Measurements from ENCODE around the gene HAPLN2. TPM values are rescaled to one million over a fixed set of nuclear protein-coding genes. Genes with fewer than 3 reads are reported as not detected.

HAPLN2 gene
- total RNA-seq, 2 donors from 2014 or later = not detected

DNA sequence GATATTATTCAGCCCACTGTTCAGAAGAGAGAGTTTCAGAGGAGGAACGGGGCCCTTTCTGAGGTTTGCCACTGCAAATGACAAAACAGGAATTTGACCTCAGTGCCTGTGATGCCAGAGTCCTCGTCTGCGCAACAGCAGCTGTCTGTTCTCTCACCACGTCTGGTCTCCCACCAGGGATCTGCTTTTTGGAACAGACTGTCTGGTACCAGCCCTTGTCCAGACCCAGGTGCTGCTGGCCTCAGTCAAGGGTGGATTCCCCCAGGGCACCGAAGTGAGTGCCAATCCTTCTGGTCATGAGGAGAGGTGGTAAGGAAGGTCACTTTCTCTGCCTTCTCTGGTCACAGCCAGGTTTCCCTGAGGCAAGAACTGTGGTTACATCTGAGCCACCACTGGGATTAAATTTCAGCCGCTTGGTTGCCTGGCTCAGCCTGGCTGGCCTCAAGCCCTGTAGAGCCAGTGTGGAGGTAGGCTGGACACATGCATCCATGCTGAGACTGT lies 20.4 kb downstream of the HAPLN2 start:
- H3K4me3 Mint-ChIP-seq = no peak overlapping the region
- ATAC-seq = no peak
- H3K27ac Mint-ChIP-seq = no peak overlapping the region
- H3K27me3 Mint-ChIP-seq = peaks cover 51 to 65% of the 10 kb centered on the region in 2 donors
- DNase-seq (ENCODE audit: low spot score) = no peak
- no peaks in the 10 kb centered on the region for H3K36me3 Mint-ChIP-seq
- H3K9me3 Mint-ChIP-seq = peaks cover 4% of the 10 kb centered on the region
- peaks cover 23 to 25% of the 10 kb centered on the region in 2 donors for H3K4me1 Mint-ChIP-seq (ENCODE audit: low read depth in 2 of 2)

DNA sequence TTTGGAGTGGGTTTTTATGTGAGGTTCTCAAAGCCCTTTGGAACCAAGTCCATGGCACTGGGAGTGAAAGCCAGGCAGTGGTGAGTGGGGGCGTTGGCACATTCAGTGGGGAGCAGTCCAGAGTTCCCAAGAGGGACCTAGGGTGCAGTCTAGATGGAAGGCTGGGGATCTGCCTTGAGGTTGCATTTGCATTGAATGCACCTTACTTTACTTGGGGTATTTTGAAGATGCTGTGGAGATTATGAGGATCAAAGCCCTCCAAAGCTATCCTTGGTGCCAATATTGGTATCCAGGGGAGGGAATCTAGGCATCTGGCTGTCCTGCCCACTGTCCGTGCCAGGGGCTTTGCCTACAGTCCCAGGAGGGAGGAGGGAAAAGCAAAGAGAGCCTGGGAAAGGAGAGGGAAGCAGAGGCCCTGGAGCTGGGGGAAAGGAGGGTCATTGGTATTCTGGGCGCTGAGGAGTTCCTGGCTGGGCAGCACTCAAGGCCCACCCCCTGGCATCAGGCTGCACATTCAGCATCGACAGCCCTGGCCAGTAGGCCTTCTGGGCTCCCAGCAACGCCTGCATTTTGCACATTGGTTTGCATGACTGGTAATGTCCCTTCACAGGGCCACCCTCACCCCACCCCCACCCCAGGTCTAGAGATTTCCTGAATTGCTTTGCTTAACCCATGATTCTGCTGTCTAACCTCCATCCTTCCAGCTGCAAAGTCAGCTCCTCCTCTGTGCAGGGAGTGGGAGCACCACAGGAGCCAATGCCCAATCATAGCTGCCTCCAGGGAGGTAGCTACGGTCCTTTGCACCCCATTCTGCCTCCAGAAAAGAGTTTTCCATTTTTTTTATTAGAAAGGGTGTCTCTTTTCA lies 21.9 kb downstream of the HAPLN2 start:
- DNase-seq (ENCODE audit: low spot score) (no peak), ATAC-seq (no peak)
- H3K36me3 Mint-ChIP-seq = no peaks in the 10 kb centered on the region
- H3K27ac Mint-ChIP-seq = no peak overlapping the region
- H3K27me3 Mint-ChIP-seq = peaks cover 60 to 71% of the 10 kb centered on the region in 2 donors
- H3K4me1 Mint-ChIP-seq (ENCODE audit: low read depth in 2 of 2) = peaks cover 25 to 27% of the 10 kb centered on the region in 2 donors
- peak overlapping the region; percentile 45 for H3K4me3 Mint-ChIP-seq
- H3K9me3 Mint-ChIP-seq = peaks cover 4% of the 10 kb centered on the region

DNA sequence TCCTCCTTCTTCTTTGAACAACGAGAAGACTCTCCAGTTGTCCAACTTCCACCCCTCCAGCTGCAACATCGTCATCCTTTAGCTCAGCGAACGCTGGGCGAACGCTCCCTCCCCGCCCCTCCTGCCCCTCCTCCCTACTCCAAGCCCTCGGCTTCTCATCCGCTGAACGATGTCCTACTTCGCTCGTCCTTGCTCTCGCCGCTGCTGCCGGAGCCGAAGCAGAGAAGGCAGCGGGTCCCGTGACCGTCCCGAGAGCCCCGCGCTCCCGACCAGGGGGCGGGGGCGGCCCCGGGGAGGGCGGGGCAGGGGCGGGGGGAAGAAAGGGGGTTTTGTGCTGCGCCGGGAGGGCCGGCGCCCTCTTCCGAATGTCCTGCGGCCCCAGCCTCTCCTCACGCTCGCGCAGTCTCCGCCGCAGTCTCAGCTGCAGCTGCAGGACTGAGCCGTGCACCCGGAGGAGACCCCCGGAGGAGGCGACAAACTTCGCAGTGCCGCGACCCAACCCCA lies 22.6 kb downstream of the HAPLN2 start, which contains the start of gene BCAN:
Gene BCAN, plus strand, starts transcription at position 357 of the 504 bp plus-strand sequence. CDS start 3,938 bp downstream, outside the sequence.
- ATAC-seq = peak; percentile 34 to 46
- H3K9me3 Mint-ChIP-seq = peaks cover 4% of the 10 kb centered on the region
- H3K4me3 Mint-ChIP-seq = peak within 1 kb of the TSS; percentile 45
- H3K27ac Mint-ChIP-seq = no peak within 1 kb of the TSS
- no peak for DNase-seq (ENCODE audit: low spot score)
- H3K4me1 Mint-ChIP-seq (ENCODE audit: low read depth in 2 of 2) = peaks cover 25 to 27% of the 10 kb centered on the region in 2 donors
- H3K36me3 Mint-ChIP-seq = no peaks in the 10 kb centered on the region
- peaks cover 59 to 69% of the 10 kb centered on the region in 2 donors for H3K27me3 Mint-ChIP-seq

- H3K4me3 Mint-ChIP-seq = peak overlapping the region; percentile 45
- peaks cover 4% of the 10 kb centered on the region for H3K9me3 Mint-ChIP-seq
- H3K27me3 Mint-ChIP-seq = peaks cover 61 to 69% of the 10 kb centered on the region in 2 donors
- H3K36me3 Mint-ChIP-seq = no peaks in the 10 kb centered on the region
- ATAC-seq (no peak), DNase-seq (ENCODE audit: low spot score) (no peak)
- peaks cover 25 to 27% of the 10 kb centered on the region in 2 donors for H3K4me1 Mint-ChIP-seq (ENCODE audit: low read depth in 2 of 2)
- H3K27ac Mint-ChIP-seq = no peak overlapping the region
Observed at GRCh38 chr1:156642265-156643048, 23.2 kb downstream of the HAPLN2 start.

- ATAC-seq (no peak), DNase-seq (ENCODE audit: low spot score) (no peak)
- peaks cover 62 to 69% of the 10 kb centered on the region in 2 donors for H3K27me3 Mint-ChIP-seq
- no peak overlapping the region for H3K27ac Mint-ChIP-seq
- peaks cover 4% of the 10 kb centered on the region for H3K9me3 Mint-ChIP-seq
- H3K4me3 Mint-ChIP-seq = peak overlapping the region; percentile 45
- no peaks in the 10 kb centered on the region for H3K36me3 Mint-ChIP-seq
- H3K4me1 Mint-ChIP-seq (ENCODE audit: low read depth in 2 of 2) = peaks cover 25 to 27% of the 10 kb centered on the region in 2 donors
Observed at GRCh38 chr1:156643049-156643777, 24.0 kb downstream of the HAPLN2 start.

DNA sequence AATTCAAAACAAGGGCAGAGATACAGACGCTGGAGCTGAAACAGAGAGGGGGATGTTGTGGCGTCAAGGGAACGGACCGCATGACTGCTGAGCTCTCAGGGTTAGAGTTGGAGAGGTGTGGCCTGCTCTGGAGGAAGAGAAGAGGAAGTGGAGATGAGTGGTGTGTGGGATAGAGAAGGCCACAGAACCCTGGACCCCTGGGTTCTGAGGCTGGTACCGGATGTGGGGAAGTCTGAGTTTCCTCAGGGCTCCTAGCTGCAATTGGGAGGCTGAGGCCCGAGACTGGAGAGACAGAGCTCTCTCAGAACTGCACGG lies 24.5 kb downstream of the HAPLN2 start:
- Mint-ChIP-seq H3K9me3 (peaks cover 4% of the 10 kb centered on the region), H3K4me1 (ENCODE audit: low read depth in 2 of 2) (peaks cover 25 to 27% of the 10 kb centered on the region in 2 donors), H3K36me3 (no peaks in the 10 kb centered on the region), H3K27me3 (peaks cover 60 to 69% of the 10 kb centered on the region in 2 donors), H3K4me3 (peak overlapping the region; percentile 4), H3K27ac (no peak overlapping the region)
- DNase-seq (ENCODE audit: low spot score) (no peak), ATAC-seq (peak; percentile 73 to 85)

GRCh38 chr1:156644146-156644545 lies 24.9 kb downstream of the HAPLN2 start:
- no peak for ATAC-seq
- peaks cover 4% of the 10 kb centered on the region for H3K9me3 Mint-ChIP-seq
- peaks cover 25 to 27% of the 10 kb centered on the region in 2 donors for H3K4me1 Mint-ChIP-seq (ENCODE audit: low read depth in 2 of 2)
- no peak overlapping the region for H3K4me3 Mint-ChIP-seq
- H3K36me3 Mint-ChIP-seq = no peaks in the 10 kb centered on the region
- H3K27ac Mint-ChIP-seq = no peak overlapping the region
- DNase-seq (ENCODE audit: low spot score) = no peak
- peaks cover 63 to 66% of the 10 kb centered on the region in 2 donors for H3K27me3 Mint-ChIP-seq

GRCh38 chr1:156644640-156645039 lies 25.4 kb downstream of the HAPLN2 start:
- Mint-ChIP-seq H3K27ac (no peak overlapping the region), H3K4me1 (ENCODE audit: low read depth in 2 of 2) (peaks cover 25 to 27% of the 10 kb centered on the region in 2 donors), H3K36me3 (no peaks in the 10 kb centered on the region), H3K4me3 (no peak overlapping the region), H3K27me3 (peaks cover 61 to 63% of the 10 kb centered on the region in 2 donors), H3K9me3 (peaks cover 4% of the 10 kb centered on the region)
- DNase-seq (ENCODE audit: low spot score) (no peak), ATAC-seq (no peak)

DNA sequence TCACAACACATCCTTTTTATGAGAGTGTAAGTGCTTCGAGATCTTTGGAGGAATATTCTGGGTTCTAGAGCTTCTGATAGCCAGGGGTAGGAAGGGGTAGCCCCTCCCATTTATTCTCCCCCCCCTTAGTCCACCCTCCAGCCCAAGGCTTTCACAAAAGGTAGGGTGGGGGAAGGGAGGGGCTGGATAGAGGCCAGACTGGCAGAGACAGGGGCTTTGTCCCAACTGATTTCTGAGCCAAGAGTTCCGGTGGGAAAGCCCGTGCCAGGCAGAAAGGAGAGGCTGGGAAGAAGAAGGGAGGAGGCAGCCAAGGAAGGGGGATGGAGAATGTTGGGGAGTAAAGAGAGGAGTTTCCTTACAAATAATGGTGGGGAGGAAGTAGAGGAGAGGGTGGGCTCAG lies 25.8 kb downstream of the HAPLN2 start:
- Mint-ChIP-seq H3K36me3 (no peaks in the 10 kb centered on the region), H3K4me3 (no peak overlapping the region), H3K4me1 (ENCODE audit: low read depth in 2 of 2) (peaks cover 25 to 27% of the 10 kb centered on the region in 2 donors), H3K27ac (no peak overlapping the region), H3K9me3 (peaks cover 4% of the 10 kb centered on the region), H3K27me3 (peaks cover 57 to 65% of the 10 kb centered on the region in 2 donors)
- ATAC-seq = no peak
- no peak for DNase-seq (ENCODE audit: low spot score)

- Mint-ChIP-seq H3K9me3 (peaks cover 4% of the 10 kb centered on the region), H3K27ac (no peak overlapping the region), H3K36me3 (no peaks in the 10 kb centered on the region), H3K27me3 (peaks cover 51 to 63% of the 10 kb centered on the region in 2 donors), H3K4me3 (no peak overlapping the region), H3K4me1 (ENCODE audit: low read depth in 2 of 2) (peaks cover 24 to 26% of the 10 kb centered on the region in 2 donors)
- no peak for ATAC-seq
- no peak for DNase-seq (ENCODE audit: low spot score)
Observed at GRCh38 chr1:156645666-156646065, 26.5 kb downstream of the HAPLN2 start.

- no peaks in the 10 kb centered on the region for H3K36me3 Mint-ChIP-seq
- peaks cover 48 to 56% of the 10 kb centered on the region in 2 donors for H3K27me3 Mint-ChIP-seq
- H3K4me1 Mint-ChIP-seq (ENCODE audit: low read depth in 2 of 2) = peaks cover 16 to 18% of the 10 kb centered on the region in 2 donors
- DNase-seq (ENCODE audit: low spot score) = no peak
- H3K9me3 Mint-ChIP-seq = peaks cover 4% of the 10 kb centered on the region
- H3K27ac Mint-ChIP-seq = no peak overlapping the region
- no peak overlapping the region for H3K4me3 Mint-ChIP-seq
- ATAC-seq = no peak
Observed at GRCh38 chr1:156646738-156647211, 27.6 kb downstream of the HAPLN2 start.

GRCh38 chr1:156647351-156647750 lies 28.1 kb downstream of the HAPLN2 start:
- H3K27ac Mint-ChIP-seq = no peak overlapping the region
- peaks cover 51 to 59% of the 10 kb centered on the region in 2 donors for H3K27me3 Mint-ChIP-seq
- peaks cover 14 to 17% of the 10 kb centered on the region in 2 donors for H3K4me1 Mint-ChIP-seq (ENCODE audit: low read depth in 2 of 2)
- H3K36me3 Mint-ChIP-seq = no peaks in the 10 kb centered on the region
- DNase-seq (ENCODE audit: low spot score) (no peak), ATAC-seq (no peak)
- no peak overlapping the region for H3K4me3 Mint-ChIP-seq
- H3K9me3 Mint-ChIP-seq = peaks cover 4% of the 10 kb centered on the region

GRCh38 chr1:156648496-156648895 lies 29.3 kb downstream of the HAPLN2 start:
- Mint-ChIP-seq H3K27ac (no peak overlapping the region), H3K4me3 (no peak overlapping the region), H3K36me3 (no peaks in the 10 kb centered on the region), H3K4me1 (ENCODE audit: low read depth in 2 of 2) (peaks cover 4 to 8% of the 10 kb centered on the region in 2 donors), H3K9me3 (peaks cover 2% of the 10 kb centered on the region), H3K27me3 (peaks cover 51 to 59% of the 10 kb centered on the region in 2 donors)
- DNase-seq (ENCODE audit: low spot score) = no peak
- ATAC-seq = no peak
